PC-9 (cell line): Measurements from ENCODE around the gene TMOD2. TPM values are rescaled to one million over a fixed set of nuclear protein-coding genes. Genes with fewer than 3 reads are reported as not detected.

Experiments used
- BruUV-seq: library from RNA; stranded (reverse); fragments of 400-500 nt; replicated peaks from 2 replicates; lab custom pipeline; 2021; lab: Mats Ljungman, UMichigan
- CTCF ChIA-PET: fragments of 300-600 bp; sonication (Branson Sonifier 250); formaldehyde crosslinking; loops from one replicate; lab custom pipeline; 2022; ENCODE audit warnings: antibody characterized with exemption; lab: Charles Lee
- POLR2A ChIA-PET: fragments of 300-600 bp; sonication (Branson Sonifier 250); formaldehyde crosslinking; loops from one replicate; lab custom pipeline; 2022; ENCODE audit warnings: antibody characterized with exemption; ENCODE audit not compliant: unreplicated experiment; lab: Charles Lee
- DNase-seq, 2 experiments: peaks; one replicate each; pipeline versions ENCODE4 v3.0.0 to v3.0.0-alpha.2; 2015 to 2022; ENCODE audit warnings: mixed read lengths in 1 of 2
- H2AFZ ChIP-seq: fragments of 200-600 bp; sonication (generic); 2 replicates; pipeline ENCODE4 v1.8.1; 2017; ENCODE audit warnings: antibody characterized with exemption
- H3F3A ChIP-seq: fragments of 200-600 bp; sonication (generic); 2 replicates; pipeline ENCODE4 v1.8.1; 2017; ENCODE audit warnings: antibody characterized with exemption, mild to moderate bottlenecking, low read depth; ENCODE audit not compliant: insufficient read depth
- H3K27ac ChIP-seq: fragments of 200-600 bp; sonication (generic); 2 replicates; pipeline ENCODE4 v1.6.1; 2016; ENCODE audit warnings: mixed run types
- H3K27me3 ChIP-seq: fragments of 200-600 bp; sonication (generic); 2 replicates; pipeline ENCODE4 v1.6.1; 2016; ENCODE audit warnings: low read depth, mixed run types; ENCODE audit not compliant: insufficient read depth
- H3K36me3 ChIP-seq: fragments of 200-600 bp; sonication (generic); 2 replicates; pipeline ENCODE4 v1.6.1; 2016; ENCODE audit warnings: low read depth, mixed run types
- H3K4me1 ChIP-seq: fragments of 200-600 bp; sonication (generic); replicated peaks from 2 replicates; pipeline ENCODE4 v1.6.1; 2016; ENCODE audit warnings: mixed run types; ENCODE audit not compliant: insufficient read depth
- H3K4me2 ChIP-seq: fragments of 200-600 bp; sonication (generic); 2 replicates; pipeline ENCODE4 v1.6.1; 2017; ENCODE audit warnings: mixed run types
- H3K4me3 ChIP-seq: fragments of 200-600 bp; sonication (generic); 2 replicates; pipeline ENCODE4 v1.6.1; 2016; ENCODE audit warnings: mixed run types
- H3K79me2 ChIP-seq: fragments of 200-600 bp; sonication (generic); 2 replicates; pipeline ENCODE4 v1.6.1; 2017; ENCODE audit warnings: low read depth, mixed run types
- H3K9me2 ChIP-seq: fragments of 200-600 bp; sonication (generic); 2 replicates; pipeline ENCODE4 v1.8.1; 2017; ENCODE audit warnings: mild to moderate bottlenecking; ENCODE audit not compliant: insufficient read depth
- H3K9me3 ChIP-seq: fragments of 200-600 bp; sonication (generic); 2 replicates; pipeline ENCODE4 v1.8.1; 2016; ENCODE audit warnings: low read depth; ENCODE audit not compliant: insufficient read depth
- H4K20me1 ChIP-seq: fragments of 200-600 bp; sonication (generic); 2 replicates; pipeline ENCODE4 v1.8.1; 2017; ENCODE audit not compliant: insufficient read depth
- CTCF ChIP-seq: fragments of 200-600 bp; sonication (generic); conservative IDR thresholded peaks from 2 replicates; pipeline ENCODE4 v1.6.1; 2017; ENCODE audit warnings: mixed run types, antibody characterized with exemption, mild to moderate bottlenecking, moderate library complexity
- EZH2 ChIP-seq: fragments of 200-600 bp; sonication (generic); IDR thresholded peaks from 2 replicates; pipeline ENCODE4 v1.8.0; 2017; ENCODE audit warnings: antibody characterized with exemption, low read depth
- intact Hi-C: fragments of 100-400 bp; cut with micrococcal nuclease; formaldehyde crosslinking; loops from one replicate; pipeline ENCODE4 v1.10.0; 2022; ENCODE audit not compliant: unreplicated experiment
- total RNA-seq: library from RNA; stranded (reverse); gene quantifications from 2 replicates; pipeline ENCODE4 v1.2.3, GENCODE V29; 2021

The TMOD2 gene
- total RNA-seq, 1 experiment from 2014 or later, result 4.2 TPM

GRCh38 chr15:51863131-51863530 lies 111.7 kb downstream of the TMOD2 start:
- no peaks in the 10 kb centered on the region; the same call in 1 of the 2 replicates for H4K20me1 ChIP-seq
- intact Hi-C loops, result no loop called here
- peaks cover 9% of the 10 kb centered on the region; the same call in 1 of the 2 replicates for H3K4me1 ChIP-seq
- no peaks in the 10 kb centered on the region for H3K9me3 ChIP-seq
- TF ChIP-seq CTCF (no peak), EZH2 (no peak)
- no peak overlapping the region for H3K27ac ChIP-seq
- 0 out of 2 replicates have a peak, but pooled peaks cover 4% of the 10 kb centered on the region for H3K36me3 ChIP-seq
- H3K4me3 ChIP-seq, result no peak overlapping the region
- H3K9me2 ChIP-seq, result no peaks in the 10 kb centered on the region
- H3F3A ChIP-seq, result peaks cover under 1% of the 10 kb centered on the region; the same call in 1 of the 2 replicates
- H3K4me2 ChIP-seq, result no peak overlapping the region
- no peak overlapping the region for H2AFZ ChIP-seq
- peaks cover 60% of the 10 kb centered on the region for H3K79me2 ChIP-seq
- no TSS peak for BruUV-seq
- CTCF ChIA-PET, result interaction anchor here (0.9 kb wide), 1 partner anchor 11 kb away, joined by 3 read pairs; no protein-coding TSS in a partner anchor
- no peak for DNase-seq
- POLR2A ChIA-PET, result no interaction called here
- H3K27me3 ChIP-seq, result no peaks in the 10 kb centered on the region

GRCh38 chr15:51864408-51865056 lies 113.1 kb downstream of the TMOD2 start:
- intact Hi-C loops, result no loop called here
- Histone ChIP-seq H4K20me1 (no peaks in the 10 kb centered on the region; the same call in 1 of the 2 replicates), H3K9me3 (no peaks in the 10 kb centered on the region), H3K36me3 (peaks cover 8% of the 10 kb centered on the region; the same call in 1 of the 2 replicates), H3K4me3 (no peak overlapping the region), H3K79me2 (peaks cover 52% of the 10 kb centered on the region), H3K27ac (no peak overlapping the region), H3K27me3 (no peaks in the 10 kb centered on the region), H2AFZ (no peak overlapping the region), H3K4me1 (peaks cover 23% of the 10 kb centered on the region), H3K9me2 (no peaks in the 10 kb centered on the region), H3F3A (peaks cover 13% of the 10 kb centered on the region; the same call in 1 of the 2 replicates), H3K4me2 (no peak overlapping the region)
- ChIA-PET CTCF (no interaction called here), POLR2A (no interaction called here)
- TF ChIP-seq EZH2 (no peak), CTCF (no peak)
- no peak for DNase-seq
- no TSS peak for BruUV-seq

- Histone ChIP-seq H3K27ac (no peak overlapping the region), H3K9me2 (no peaks in the 10 kb centered on the region), H3F3A (peaks cover 15% of the 10 kb centered on the region; the same call in 1 of the 2 replicates), H3K4me2 (no peak overlapping the region), H3K4me3 (no peak overlapping the region), H3K4me1 (peaks cover 26% of the 10 kb centered on the region), H3K27me3 (no peaks in the 10 kb centered on the region), H3K36me3 (peaks cover 14% of the 10 kb centered on the region; the same call in 1 of the 2 replicates), H3K9me3 (no peaks in the 10 kb centered on the region), H3K79me2 (peaks cover 52% of the 10 kb centered on the region), H2AFZ (no peak overlapping the region), H4K20me1 (no peaks in the 10 kb centered on the region; the same call in 1 of the 2 replicates)
- CTCF ChIA-PET, result interaction anchor here (1.0 kb wide), 1 partner anchor 78 kb away, joined by 4 read pairs; no protein-coding TSS in a partner anchor
- BruUV-seq, result no TSS peak
- POLR2A ChIA-PET, result no interaction called here
- TF ChIP-seq EZH2 (no peak), CTCF (no peak)
- intact Hi-C loops, result no loop called here
- no peak for DNase-seq
Measured at GRCh38 chr15:51865317-51865716, 113.9 kb downstream of the TMOD2 start.

Other genes starting within 250 kb of the TMOD2 start
- 25.5 and 29.8 TPM in 2 replicates for gene DMXL2, start 128.8 kb upstream of the TMOD2 start, total RNA-seq
- not detected in 2 replicates for gene SCG3, start 70.1 kb upstream of the TMOD2 start, total RNA-seq
- gene LYSMD2, start 13.9 kb upstream of the TMOD2 start, total RNA-seq, result 9.7 and 11.1 TPM in 2 replicates
- gene TMOD3, start 78.1 kb downstream of the TMOD2 start, total RNA-seq, result 94.9 and 125 TPM in 2 replicates
- 18.2 and 21.7 TPM in 2 replicates for gene LEO1, start 220.2 kb downstream of the TMOD2 start, total RNA-seq